MCF 10A (cell line): ENCODE measurements around the gene ZNF740. TPM values are rescaled to one million over a fixed set of nuclear protein-coding genes. Genes with fewer than 3 reads are reported as not detected.

Experiments used
- BruUV-seq: library from RNA; stranded (reverse); fragments of 400-500 nt; replicated peaks from 2 replicates; lab custom pipeline; 2021; lab: Mats Ljungman, UMichigan
- CTCF ChIA-PET: fragments of 300-600 bp; sonication (Branson Sonifier 250); formaldehyde crosslinking; extraction: SDS; loops from one replicate; lab custom pipeline; 2021; ENCODE audit warnings: antibody characterized with exemption, inconsistent platforms; lab: Yijun Ruan, JAX
- POLR2A ChIA-PET: fragments of 300-600, 350-650 bp; sonication (Branson Sonifier 250); formaldehyde crosslinking; extraction: SDS; loops from one replicate; lab custom pipeline; 2020; ENCODE audit warnings: antibody characterized with exemption, inconsistent platforms; lab: Yijun Ruan, JAX
- DNase-seq: peaks from one replicate; pipeline ENCODE4 v3.0.0-alpha.2; 2018; ENCODE audit not compliant: unreplicated experiment
- H3K27ac Mint-ChIP-seq: one replicate; pipeline ENCODE4 v1.8.0; 2022; ENCODE audit warnings: mild to moderate bottlenecking, low read depth, mixed read lengths; ENCODE audit not compliant: unreplicated experiment
- H3K27me3 Mint-ChIP-seq: one replicate; pipeline ENCODE4 v1.8.0; 2022; ENCODE audit warnings: mixed read lengths; ENCODE audit not compliant: insufficient read depth, unreplicated experiment
- H3K36me3 Mint-ChIP-seq: one replicate; pipeline ENCODE4 v1.8.0; 2022; ENCODE audit warnings: mild to moderate bottlenecking, moderate library complexity, mixed read lengths; ENCODE audit not compliant: insufficient read depth, unreplicated experiment
- H3K4me1 Mint-ChIP-seq: one replicate; pipeline ENCODE4 v1.8.0; 2022; ENCODE audit warnings: mixed read lengths; ENCODE audit not compliant: insufficient read depth, unreplicated experiment
- H3K4me3 Mint-ChIP-seq: one replicate; pipeline ENCODE4 v1.8.0; 2022; ENCODE audit warnings: mild to moderate bottlenecking, moderate library complexity, mixed read lengths; ENCODE audit not compliant: unreplicated experiment
- H3K9me3 Mint-ChIP-seq: one replicate; pipeline ENCODE4 v1.8.0; 2022; ENCODE audit warnings: mixed read lengths; ENCODE audit not compliant: unreplicated experiment
- CTCF ChIP-seq: fragments of 200-600 bp; IDR thresholded peaks from one replicate; pipeline ENCODE4 v1.8.0; 2022; ENCODE audit warnings: antibody characterized with exemption, mild to moderate bottlenecking; ENCODE audit not compliant: unreplicated experiment
- intact Hi-C: fragments of 100-400 bp; cut with micrococcal nuclease; formaldehyde crosslinking; loops from 2 replicates; pipeline ENCODE4 v1.14.1; 2022
- total RNA-seq: library from RNA; stranded (reverse); gene quantifications from 2 replicates; pipeline ENCODE4 v1.2.3, GENCODE V29; 2022

ZNF740 gene
- total RNA-seq, 1 experiment from 2014 or later = 36.2 TPM

GRCh38 chr12:53185582-53186153, 5.1 kb downstream of the ZNF740 start:
- Mint-ChIP-seq H3K36me3 (peaks cover 76% of the 10 kb centered on the region), H3K9me3 (no peaks in the 10 kb centered on the region), H3K27ac (no peak overlapping the region), H3K27me3 (no peaks in the 10 kb centered on the region), H3K4me1 (peaks cover 20% of the 10 kb centered on the region), H3K4me3 (no peak overlapping the region)
- intact Hi-C loops = no loop called here
- ChIA-PET CTCF (interaction anchor here (0.6 to 1.9 kb wide), 3 partner anchors 27 to 193 kb away, joined by 3 to 7 read pairs (median 3); no protein-coding TSS in a partner anchor), POLR2A (interaction anchor here (0.6 to 1.2 kb wide), 3 partner anchors 8 to 79 kb away, joined by 3 to 4 read pairs (median 3); no protein-coding TSS in a partner anchor)
- no peak for TF ChIP-seq CTCF
- BruUV-seq = no TSS peak
- no peak for DNase-seq

- DNase-seq = no peak
- Mint-ChIP-seq H3K27ac (no peak overlapping the region), H3K9me3 (no peaks in the 10 kb centered on the region), H3K4me3 (no peak overlapping the region), H3K36me3 (peaks cover 74% of the 10 kb centered on the region), H3K27me3 (no peaks in the 10 kb centered on the region), H3K4me1 (peaks cover 14% of the 10 kb centered on the region)
- no peak for TF ChIP-seq CTCF
- intact Hi-C loops = no loop called here
- ChIA-PET CTCF (interaction anchor here (0.6 to 1.8 kb wide), 8 partner anchors 24 to 266 kb away, joined by 3 to 8 read pairs (median 3); no protein-coding TSS in a partner anchor), POLR2A (interaction anchor here (0.7 to 1.7 kb wide), 4 partner anchors 13 to 65 kb away, joined by 3 to 4 read pairs (median 4); a partner anchor contains a TSS)
- no TSS peak for BruUV-seq
These were observed 6.2 kb downstream of the ZNF740 start for GRCh38 chr12:53186745-53187144.

- DNase-seq = no peak
- TF ChIP-seq CTCF = no peak
- intact Hi-C loops = no loop called here
- Mint-ChIP-seq H3K36me3 (peaks cover 74% of the 10 kb centered on the region), H3K4me3 (no peak overlapping the region), H3K27me3 (no peaks in the 10 kb centered on the region), H3K4me1 (peaks cover 8% of the 10 kb centered on the region), H3K9me3 (no peaks in the 10 kb centered on the region), H3K27ac (no peak overlapping the region)
- no TSS peak for BruUV-seq
- ChIA-PET POLR2A (interaction anchor here (0.9 to 1.7 kb wide), 4 partner anchors 12 to 64 kb away, joined by 3 to 4 read pairs (median 4); a partner anchor contains a TSS), CTCF (interaction anchor here (0.6 to 1.8 kb wide), 11 partner anchors 23 to 266 kb away, joined by 3 to 8 read pairs (median 3); no protein-coding TSS in a partner anchor)
These were observed 6.8 kb downstream of the ZNF740 start for GRCh38 chr12:53187145-53187899.
